ENCODE results near the gene CYB561.

DNA sequence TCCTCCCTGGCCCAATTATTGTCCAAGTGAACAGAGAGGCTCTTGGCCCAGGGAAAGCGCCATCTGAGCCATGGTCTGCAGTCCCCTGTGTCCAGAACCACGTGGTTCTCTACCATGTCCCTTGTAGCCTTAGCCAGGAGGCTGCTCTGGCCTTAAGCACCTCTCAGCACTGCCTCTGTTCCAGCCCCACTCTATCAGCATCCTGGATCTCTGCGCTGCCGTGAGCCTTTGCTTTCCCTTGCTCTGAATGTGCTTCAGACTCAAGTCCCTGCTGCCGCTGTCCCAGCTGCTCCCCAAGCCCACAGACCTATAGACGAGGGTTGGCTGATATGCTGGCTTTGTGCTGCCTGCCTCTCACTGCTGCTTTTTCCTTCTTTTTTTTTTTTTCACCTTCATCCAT, 33.9 kb downstream of the CYB561 start:
- TF ChIP-seq POLR2A (IDR thresholded peaks at IDR 0.05; ENCODE audit: low read depth, low read length) (no peak), POLR2AphosphoS5 (IDR thresholded peaks at IDR 0.05; ENCODE audit: insufficient read depth, low read depth, low read length) (no peak), JUN (IDR thresholded peaks at IDR 0.05; ENCODE audit: borderline replicate concordance, insufficient read depth, insufficient read length, low read depth) (no peak), EZH2 (IDR thresholded peaks at IDR 0.05; ENCODE audit: borderline replicate concordance, low read depth, low read length, severe bottlenecking) (no peak), MYC (IDR thresholded peaks at IDR 0.05; ENCODE audit: low read depth, low read length) (no peak), FOS (IDR thresholded peaks at IDR 0.05; ENCODE audit: borderline replicate concordance, insufficient read depth, low read length) (no peak), GATA2 (IDR thresholded peaks at IDR 0.05; ENCODE audit: insufficient read depth, insufficient read length, low read depth, low read length) (no peak)
- TF ChIP-seq, protein P1, sequence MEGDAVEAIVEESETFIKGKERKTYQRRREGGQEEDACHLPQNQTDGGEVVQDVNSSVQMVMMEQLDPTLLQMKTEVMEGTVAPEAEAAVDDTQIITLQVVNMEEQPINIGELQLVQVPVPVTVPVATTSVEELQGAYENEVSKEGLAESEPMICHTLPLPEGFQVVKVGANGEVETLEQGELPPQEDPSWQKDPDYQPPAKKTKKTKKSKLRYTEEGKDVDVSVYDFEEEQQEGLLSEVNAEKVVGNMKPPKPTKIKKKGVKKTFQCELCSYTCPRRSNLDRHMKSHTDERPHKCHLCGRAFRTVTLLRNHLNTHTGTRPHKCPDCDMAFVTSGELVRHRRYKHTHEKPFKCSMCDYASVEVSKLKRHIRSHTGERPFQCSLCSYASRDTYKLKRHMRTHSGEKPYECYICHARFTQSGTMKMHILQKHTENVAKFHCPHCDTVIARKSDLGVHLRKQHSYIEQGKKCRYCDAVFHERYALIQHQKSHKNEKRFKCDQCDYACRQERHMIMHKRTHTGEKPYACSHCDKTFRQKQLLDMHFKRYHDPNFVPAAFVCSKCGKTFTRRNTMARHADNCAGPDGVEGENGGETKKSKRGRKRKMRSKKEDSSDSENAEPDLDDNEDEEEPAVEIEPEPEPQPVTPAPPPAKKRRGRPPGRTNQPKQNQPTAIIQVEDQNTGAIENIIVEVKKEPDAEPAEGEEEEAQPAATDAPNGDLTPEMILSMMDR (IDR thresholded peaks at IDR 0.05; ENCODE audit: extremely low read depth in 1 of 2, insufficient read depth in 1 of 2, low read depth in 1 of 2, low read length in 2 of 2), result no peak
- TF ChIP-seq, protein P2, sequence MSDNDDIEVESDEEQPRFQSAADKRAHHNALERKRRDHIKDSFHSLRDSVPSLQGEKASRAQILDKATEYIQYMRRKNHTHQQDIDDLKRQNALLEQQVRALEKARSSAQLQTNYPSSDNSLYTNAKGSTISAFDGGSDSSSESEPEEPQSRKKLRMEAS (IDR thresholded peaks at IDR 0.05; ENCODE audit: insufficient read depth, insufficient read length), result no peak

Data from endothelial cell of umbilical vein (primary cell).